HG02970 (cell line): ENCODE results near the gene RABGAP1L.
A peak's percentile ranks its signal among the peaks of the same experiment; 100 is the strongest.
"Not testable (repeated sequence)": the region's sequence is repeated elsewhere in the genome, so short reads cannot be mapped to it uniquely, and the experiment has no call there.

Experiments used
- ATAC-seq: cut with Tn5 transposase; IDR thresholded peaks from one replicate; pipeline ENCODE4 v1.9.1; 2021; ENCODE audit warnings: mild to moderate bottlenecking, moderate library complexity, moderate number of reproducible peaks; ENCODE audit not compliant: unreplicated experiment, low FRiP score

RABGAP1L gene

DNA sequence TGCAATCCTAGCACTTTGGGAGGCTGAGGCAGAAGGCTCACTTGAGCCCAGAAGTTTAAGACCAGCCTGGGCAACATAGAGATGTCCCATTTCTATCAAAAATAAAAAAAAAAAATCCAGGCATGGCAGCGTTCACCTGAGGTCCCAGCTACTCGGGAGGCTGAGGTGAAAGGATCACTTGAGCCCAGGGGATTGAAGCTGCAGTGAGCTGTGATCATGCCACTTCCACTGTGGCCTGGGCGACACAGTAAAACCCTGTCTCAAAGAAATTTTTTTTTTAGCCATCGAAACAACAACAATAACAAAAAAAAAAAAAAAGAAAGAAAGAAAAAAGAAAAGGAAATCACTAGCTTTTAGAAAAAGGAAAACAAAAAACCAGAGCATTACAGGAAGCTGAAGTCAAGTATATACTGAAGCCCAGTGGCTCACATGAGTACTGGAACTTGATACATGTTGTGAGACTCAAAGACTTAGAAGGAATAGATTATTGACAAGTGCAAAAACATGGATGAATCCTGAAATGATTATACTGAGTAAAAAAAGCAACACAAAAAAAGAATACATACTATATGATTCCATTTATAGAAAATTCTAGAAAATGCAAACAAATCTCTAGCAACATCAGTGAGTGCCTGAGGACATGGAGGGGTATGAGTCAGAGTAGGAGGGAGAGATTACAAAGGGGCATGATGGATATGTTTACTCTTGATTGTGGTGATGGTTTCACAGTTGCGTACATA, 6.1 kb upstream of the RABGAP1L start:
- no peak for ATAC-seq

DNA sequence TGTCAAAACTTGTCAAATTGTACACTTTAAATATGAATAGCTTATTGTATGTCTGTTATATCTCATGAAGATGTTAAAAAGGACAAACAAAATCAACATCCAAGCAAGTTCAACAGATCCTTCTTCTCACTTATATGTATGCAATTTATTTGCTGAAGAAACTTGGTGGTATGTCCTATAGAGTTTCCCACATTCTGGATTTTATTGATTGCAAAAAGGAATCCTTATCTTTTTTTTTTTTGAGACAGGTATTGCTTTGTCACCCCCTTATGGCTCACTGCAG, 5.6 kb upstream of the RABGAP1L start:
- ATAC-seq: no peak

DNA sequence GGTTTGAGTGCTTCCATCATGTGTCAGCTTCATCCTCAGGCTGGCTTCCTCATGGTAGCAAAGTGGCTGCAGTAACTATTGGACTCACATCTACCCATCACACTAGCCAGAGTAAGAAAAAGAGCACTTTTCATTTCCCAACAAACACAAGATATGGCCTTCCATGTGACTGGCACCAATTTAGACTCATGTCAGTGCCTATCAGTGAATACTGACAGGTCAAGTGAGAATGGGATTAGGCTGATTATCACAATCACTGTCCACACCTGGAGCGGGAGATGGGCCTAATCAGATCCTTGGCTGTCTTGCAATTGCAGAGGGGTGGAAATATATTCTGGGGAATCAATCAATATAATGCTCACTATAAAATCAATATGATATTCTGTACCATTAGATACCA, 2.9 kb upstream of the RABGAP1L start:
- no peak for ATAC-seq

DNA sequence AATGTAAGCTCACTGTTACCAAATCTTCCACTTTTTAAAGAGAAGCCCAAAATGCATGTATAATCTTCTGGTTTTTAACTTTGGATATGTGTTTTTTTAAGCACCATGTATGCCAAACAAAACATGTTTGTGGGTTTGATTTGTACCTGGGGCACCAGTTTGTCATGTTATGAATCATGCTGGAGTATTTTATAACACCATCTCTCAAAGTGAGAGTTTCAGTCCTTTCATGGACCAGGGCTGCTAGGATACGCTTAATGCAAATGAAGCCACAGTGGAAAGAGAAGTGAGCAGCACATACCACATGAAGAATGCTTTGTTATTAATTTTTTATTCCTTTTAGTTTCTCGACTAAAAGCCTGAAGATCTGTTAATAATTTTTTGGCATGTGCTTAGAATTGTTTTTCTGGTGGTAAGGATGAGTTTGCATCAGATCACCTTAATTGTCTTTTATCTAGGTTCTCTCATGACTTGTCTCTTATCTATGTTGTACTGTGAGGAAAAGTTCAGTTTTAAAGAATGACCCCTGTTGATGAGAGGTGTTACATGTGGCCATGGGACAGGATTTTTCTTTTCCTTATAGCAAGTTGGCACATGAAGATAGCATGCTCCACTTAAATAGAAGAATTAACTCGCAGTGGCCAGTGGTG, 2.0 kb upstream of the RABGAP1L start:
- no peak for ATAC-seq

DNA sequence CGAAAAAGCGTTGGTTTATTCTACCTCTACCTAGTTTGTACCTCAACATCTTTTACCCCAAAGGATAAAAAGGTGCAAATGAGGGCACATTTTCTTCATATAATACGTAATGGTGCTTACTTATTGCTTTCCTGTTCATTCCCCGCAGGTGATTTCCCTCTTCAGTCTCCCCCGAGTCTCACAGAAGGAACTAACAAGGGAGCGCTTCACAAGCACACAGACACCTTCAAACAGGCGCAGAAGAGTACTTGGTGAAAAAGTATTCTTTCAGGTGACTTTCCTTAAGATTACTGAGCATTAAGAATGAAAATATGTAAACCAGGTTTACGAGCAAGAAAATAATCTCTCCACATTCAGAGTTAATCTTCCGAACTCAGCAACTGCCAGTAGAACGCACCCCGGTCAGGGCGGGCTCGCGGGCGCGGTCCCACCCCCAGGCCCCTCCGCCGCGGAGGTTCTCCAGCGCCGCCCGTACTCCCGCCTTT, 511 bp upstream of the RABGAP1L start:
- ATAC-seq: peak; percentile 2

DNA sequence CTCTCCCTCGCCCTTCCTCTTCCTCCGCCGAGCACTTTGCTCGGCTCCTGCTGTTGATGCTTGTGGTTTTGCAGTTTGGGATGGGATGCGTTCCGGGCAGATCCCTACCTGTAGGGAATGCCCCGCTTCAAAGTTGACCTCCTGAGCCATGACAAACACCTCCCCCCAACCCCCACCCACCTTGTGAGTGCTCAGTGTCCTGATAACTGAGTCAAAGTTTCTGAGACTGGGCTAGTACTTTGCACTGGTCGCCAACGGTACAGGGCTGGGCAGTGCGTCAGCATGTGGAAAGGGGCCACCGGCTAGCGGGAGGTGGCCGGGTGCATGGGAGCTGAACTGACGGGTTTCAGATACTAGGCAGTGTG, 771 bp downstream of the RABGAP1L start:
- no peak for ATAC-seq

DNA sequence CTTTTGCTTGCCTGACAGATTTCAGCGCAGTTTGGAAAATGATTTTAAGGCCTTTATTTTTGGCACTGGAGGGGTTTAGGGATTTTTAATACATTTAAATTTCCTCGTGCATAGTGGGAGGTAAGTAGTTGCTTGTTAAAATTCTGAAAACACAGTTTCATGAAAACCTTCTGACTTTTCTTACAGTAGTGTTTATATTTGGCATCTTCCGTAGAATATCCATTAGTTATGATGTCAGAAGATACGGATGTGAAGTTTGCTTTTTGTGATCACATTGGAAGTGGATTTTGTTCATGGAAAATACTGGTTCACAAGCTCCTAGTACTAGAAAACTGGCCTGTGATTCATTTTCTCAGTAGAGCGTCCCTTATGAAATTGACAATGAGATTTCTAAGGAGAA, 1.3 kb downstream of the RABGAP1L start:
- no peak for ATAC-seq

DNA sequence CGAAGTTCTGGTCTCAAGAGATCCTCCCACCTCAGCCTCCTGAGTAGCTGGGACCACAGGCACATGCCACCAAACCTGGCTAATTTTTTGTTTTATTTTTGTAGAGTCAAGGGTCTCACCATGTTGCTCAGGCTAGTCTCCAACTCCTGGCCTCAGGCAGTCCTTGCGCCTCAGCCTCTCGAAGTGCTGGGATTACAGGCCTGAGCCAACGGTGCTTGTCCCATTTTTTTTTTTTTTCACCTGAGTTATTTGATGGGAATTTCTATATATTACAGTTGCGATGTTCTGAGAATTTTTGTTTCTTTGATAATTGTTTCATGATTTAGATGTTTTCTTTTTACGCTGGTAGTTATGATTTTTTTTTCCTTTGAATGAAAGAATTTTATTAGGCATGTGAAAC, 2.5 kb downstream of the RABGAP1L start:
- no peak for ATAC-seq

DNA sequence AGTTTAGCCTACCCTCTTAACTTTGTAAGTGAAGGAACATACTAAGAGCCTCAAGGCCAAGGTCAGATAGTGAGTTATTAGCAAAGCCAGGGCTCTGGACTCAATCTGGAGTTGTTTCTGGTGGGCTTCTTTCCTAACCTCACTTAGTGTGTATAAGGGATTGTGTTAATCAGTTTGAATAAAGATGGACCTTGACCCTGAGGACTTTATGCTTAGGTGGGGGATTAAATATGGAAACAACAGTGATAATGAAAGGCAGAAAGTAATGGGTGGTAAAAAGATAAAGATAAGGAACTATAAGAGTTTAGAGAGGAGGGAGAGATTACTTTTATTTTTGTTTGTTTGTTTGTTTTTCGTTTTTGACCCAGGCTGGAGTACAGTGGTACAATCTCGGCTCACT, 5.5 kb downstream of the RABGAP1L start:
- no peak for ATAC-seq

DNA sequence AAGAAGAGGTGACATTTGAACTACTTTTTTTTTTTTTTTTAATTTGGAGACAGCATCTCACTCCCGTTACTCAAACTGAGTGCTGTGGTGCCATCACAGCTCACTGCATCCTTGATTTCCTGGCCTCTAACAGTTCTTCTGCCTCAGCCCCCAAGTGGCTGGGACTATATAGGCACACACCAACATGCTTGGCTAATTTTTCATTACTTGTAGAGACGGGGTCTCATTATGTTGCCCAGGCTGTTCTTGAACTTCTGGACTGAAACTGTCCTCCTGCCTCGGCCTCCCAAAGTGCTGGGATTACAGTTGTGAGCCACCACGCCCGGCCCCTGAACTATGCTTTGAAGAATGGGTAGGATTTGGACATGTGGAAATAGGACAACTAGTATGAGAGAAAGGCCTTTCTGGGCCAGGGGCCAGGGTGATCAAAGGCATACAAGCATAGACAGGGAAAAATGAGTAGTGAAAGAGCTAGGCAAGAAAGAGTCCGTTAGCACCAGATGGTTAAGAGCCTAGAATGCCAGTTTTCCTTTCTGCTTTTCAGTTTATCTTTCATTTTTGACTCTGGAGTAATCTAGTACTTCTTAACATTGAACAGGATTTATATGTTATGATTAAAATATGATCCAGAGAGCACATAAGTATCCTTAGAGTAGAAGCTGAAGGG, 6.3 kb downstream of the RABGAP1L start:
- ATAC-seq: no peak

DNA sequence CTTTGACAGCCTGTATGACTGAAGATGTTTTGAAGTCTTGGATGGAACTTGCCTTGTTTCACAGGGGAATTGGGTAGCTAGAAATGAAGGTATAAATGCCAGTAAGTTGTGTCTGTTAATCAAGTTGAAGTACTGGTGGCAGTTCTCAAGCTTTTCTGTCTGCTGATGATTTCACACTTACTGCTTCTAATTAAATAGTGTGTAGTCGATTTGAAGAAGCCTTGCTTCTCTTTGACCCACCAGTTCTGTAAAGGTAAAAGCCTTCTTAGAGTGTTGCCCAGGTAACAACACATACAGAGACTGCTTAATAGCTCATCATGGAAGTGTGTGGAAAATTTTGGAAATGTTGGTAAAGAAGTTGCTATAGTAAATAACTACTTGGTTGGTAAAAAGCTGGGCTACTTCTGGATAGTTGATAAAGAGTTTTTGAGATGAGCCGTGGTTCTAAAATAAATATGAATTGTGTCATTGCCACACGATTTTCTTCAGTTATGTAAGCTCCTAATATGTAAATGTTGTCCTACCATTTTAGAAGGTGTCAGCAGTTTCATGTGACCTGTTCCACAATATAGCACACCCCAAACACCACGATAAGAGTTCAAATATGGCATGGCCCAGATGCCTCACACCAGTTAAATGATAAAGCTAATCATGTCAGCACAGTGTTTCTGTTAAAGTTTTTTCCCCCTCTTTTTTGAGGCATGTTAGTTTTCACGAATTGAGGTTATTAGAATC, 7.4 kb downstream of the RABGAP1L start:
- no peak for ATAC-seq

DNA sequence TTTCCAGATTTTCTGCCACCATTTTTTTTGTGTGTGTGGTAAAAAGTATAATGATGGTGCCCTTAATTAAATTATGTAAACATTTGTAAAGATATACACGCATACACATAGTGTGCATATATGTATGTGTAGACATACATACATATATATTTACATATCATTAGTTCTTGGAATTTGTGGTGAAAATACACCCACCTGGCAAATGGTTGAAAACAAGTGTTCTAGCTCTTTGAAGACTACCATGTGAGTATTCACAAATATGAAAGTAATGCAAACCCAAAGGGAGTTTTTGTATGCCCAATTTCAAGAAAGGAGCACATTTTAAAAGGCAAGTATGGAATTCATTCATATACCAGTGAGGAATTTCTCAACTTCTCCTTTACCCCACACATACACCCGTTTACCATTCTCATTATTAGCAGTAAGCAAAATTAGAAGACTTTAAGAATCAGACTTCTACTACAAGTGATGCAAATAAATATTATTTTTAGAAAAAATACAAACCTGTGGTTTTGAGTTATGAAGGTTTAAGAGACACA, 8.0 kb downstream of the RABGAP1L start:
- no peak for ATAC-seq

DNA sequence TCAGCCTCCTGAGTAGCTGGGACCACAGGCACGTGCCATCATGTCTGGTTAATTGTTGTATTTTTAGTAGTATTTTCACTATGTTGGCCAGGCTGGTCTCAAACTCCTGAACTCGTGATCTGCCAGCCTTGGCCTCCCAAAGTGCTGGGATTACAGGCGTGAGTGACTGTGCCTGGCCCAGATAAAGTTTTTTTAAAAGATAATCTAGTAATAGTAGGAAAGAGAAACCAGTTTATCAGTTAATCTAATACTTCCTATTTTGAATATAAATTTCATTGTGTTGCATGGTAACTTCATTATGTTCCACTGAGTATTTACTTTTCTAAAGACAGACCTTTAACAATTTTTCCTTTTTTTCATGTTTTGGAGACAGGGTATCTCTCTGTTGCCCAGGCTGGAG, 10.0 kb downstream of the RABGAP1L start:
- ATAC-seq: no peak

DNA sequence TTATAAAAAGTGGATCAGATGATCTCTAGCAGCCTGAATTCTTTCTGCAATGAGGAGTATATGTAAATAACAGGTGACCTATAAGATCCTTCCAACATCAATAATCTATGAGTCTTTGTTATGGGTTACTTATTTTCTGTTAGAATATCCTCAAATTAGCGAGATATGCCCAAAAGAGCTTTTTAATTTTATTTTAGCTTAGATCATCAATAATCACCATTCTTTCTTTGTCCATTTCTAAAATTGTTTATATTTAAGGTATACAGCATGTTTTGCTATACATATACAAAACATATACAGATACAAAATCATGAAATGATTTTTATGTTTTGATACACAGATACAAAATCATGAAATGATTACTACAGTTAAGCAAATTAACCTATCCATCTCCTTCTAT, 11.8 kb downstream of the RABGAP1L start:
- ATAC-seq: no peak

DNA sequence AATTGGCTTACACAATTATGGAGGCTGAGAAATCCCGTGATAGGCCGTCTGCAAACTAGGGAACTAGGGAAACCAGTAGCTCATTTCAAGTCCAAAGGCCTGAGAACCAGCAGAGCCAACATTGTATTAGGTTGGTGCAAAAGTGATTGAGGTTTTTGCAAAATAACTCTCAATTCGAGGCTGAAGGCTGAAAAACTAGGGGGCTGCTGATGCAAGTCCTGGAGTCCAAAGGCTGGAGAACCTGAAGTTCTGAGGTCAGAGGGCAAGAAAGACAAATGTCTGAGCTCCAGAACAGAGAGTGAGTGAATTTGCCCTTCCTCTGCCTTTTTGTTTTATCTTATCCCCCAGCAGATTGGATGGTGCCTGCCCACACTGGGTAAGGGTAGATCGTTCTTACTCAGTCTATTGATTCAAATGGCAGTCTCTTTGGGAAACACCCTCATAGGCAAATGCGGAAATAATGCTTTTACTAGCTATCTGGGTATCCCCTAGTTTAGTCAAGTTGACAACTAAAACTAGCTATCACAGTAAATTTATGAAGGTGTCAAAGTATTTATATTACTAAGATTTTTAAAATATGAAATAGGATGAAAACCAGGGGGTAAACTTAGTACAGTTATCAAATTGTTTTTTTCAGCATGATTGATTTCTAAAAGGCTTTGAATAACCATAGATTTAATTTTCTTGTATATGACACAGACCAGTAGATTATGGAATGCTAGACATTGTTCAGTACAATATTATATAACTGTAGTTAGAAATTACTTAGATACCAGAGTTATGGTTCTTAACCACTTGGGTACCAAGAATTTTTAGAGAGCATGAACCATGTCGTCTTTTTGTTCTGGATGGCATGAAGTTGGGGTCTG, 15.4 kb downstream of the RABGAP1L start:
- ATAC-seq: no peak

DNA sequence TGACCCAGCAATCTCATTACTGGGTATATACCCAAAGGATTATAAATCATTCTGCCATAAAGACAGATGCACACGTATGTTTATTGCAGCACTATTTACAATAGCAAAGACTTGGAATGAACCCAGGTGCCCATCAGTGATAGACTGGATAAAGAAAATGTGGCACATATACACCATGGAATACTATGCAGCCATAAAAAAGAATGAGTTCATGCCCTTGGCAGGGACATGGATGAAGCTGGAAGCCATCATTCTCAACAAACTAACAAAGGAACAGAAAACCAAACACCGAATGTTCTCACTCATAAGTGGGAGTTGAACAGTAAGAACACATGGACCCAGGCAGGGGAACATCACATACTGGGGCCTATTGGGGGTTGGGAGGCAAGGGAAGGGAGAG, 19.1 kb downstream of the RABGAP1L start:
- ATAC-seq: not testable (repeated sequence)

DNA sequence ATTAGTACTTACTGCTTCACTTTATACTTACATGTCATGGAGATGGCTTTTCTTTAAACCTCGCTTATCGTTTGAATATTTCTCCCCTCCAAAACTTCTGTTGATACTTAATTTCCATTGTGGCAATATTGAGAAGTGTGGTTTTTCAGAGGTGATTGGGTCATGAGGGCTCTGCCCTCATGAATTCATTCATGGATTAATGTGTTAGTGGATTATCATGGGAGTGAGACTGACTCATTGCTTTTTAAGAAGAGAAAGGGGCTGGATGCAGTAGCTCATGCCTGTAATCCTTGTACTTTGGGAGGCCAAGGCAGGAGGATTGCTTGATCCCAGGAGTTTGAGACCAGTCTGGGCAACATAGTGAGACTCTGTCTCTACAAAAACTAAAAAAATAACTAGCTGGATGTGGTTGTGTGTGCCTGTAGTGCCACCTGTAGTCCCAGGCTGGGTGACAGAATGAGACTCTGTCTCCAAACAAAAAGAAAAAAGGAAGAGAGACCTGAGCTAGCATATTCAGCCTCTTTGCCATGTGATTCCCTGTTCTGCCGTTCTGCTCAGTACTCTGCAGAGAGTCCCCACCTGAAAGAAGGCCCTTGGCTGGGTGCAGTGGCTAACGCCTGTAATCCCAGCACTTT, 30.2 kb downstream of the RABGAP1L start:
- no peak for ATAC-seq

DNA sequence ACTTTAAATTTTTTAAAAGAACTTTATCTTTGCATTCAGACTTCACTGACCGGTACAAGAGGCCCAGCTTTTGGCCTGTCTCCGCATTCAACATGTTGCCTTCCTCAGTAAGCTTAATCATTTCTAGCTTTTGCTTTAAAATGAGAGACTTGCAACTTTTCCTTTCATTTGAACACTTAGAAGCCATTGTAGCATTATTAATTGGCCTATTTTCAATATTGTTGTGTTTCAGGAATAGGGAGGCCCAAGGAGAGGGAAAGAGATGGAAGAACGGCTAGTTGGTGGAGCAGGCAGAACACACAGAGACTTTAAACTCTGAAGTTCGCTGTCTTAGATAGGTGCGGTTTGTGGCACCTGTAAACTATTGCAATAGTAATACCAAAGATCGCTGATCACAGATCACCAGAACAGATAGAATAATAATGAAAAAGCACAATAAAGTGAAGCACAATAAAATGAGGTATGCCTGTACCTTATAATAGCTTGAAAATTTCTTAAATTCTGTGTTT, 31.4 kb downstream of the RABGAP1L start:
- ATAC-seq: no peak

DNA sequence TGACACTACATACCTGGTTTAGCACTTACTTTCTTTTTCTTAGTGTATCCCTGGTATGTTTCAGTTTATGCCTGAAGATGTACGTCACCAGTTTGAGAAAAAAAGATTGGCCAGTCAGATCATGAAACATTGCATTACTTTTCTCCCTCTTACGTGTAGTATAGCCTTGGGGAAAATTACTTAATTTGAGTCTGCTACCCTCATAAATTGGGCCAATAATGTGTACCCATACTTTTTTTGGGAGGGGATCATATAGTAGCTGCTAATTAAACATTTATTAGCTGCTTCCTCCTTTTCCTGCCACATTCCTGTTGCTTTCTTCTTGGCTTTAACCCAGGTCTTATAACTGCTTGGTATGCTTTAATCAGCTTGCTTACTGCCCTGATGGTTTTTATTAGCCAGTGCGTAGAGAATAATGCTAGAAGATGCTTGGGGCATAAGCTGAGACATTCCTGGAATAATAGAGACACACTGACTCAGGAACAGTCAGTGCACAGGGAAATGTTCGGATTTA, 32.1 kb downstream of the RABGAP1L start:
- no peak for ATAC-seq
